ENCODE data around the gene CPNE4. TPM values are rescaled to one million over a fixed set of nuclear protein-coding genes. Genes with fewer than 3 reads are reported as not detected.
A peak's percentile ranks its signal among the peaks of the same experiment; 100 is the strongest.

CPNE4 gene
- total RNA-seq, 2 experiments from 2014 or later = not detected

DNA sequence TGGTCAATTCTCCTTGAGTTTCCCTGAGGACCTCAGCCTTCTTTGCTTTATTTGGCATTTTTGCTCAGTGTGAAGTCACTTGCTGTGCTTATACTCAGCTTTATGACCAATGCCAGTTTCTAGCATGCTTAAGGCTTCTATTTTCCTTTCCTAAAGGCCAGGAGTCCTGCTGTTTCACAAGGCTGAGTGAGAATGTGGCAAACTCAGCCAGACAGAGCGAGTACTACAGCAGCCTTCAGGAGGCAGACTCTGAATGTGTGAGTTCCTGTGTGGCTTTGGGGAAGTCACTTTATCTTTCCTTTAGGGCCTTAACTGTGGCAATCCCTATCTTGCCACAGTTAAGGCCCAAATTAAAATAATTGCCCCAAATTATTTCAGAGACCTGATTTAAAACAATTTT is 318.8 kb downstream of the CPNE4 start:
- Mint-ChIP-seq H3K27ac (no peak overlapping the region), H3K4me1 (ENCODE audit: low read depth) (peaks cover 6% of the 10 kb centered on the region), H3K9me3 (no peaks in the 10 kb centered on the region), H3K27me3 (peaks cover 5% of the 10 kb centered on the region), H3K36me3 (ENCODE audit: low read depth) (no peaks in the 10 kb centered on the region), H3K4me3 (no peak overlapping the region)
- intact Hi-C loops (cut with micrococcal nuclease) = no loop called here
- ATAC-seq (no peak), DNase-seq (no peak)
- CTCF ChIA-PET = no interaction called here
- POLR2A ChIA-PET = no interaction called here
- TF ChIP-seq, protein P1, sequence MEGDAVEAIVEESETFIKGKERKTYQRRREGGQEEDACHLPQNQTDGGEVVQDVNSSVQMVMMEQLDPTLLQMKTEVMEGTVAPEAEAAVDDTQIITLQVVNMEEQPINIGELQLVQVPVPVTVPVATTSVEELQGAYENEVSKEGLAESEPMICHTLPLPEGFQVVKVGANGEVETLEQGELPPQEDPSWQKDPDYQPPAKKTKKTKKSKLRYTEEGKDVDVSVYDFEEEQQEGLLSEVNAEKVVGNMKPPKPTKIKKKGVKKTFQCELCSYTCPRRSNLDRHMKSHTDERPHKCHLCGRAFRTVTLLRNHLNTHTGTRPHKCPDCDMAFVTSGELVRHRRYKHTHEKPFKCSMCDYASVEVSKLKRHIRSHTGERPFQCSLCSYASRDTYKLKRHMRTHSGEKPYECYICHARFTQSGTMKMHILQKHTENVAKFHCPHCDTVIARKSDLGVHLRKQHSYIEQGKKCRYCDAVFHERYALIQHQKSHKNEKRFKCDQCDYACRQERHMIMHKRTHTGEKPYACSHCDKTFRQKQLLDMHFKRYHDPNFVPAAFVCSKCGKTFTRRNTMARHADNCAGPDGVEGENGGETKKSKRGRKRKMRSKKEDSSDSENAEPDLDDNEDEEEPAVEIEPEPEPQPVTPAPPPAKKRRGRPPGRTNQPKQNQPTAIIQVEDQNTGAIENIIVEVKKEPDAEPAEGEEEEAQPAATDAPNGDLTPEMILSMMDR (IDR thresholded peaks at IDR 0.05) = no peak

DNA sequence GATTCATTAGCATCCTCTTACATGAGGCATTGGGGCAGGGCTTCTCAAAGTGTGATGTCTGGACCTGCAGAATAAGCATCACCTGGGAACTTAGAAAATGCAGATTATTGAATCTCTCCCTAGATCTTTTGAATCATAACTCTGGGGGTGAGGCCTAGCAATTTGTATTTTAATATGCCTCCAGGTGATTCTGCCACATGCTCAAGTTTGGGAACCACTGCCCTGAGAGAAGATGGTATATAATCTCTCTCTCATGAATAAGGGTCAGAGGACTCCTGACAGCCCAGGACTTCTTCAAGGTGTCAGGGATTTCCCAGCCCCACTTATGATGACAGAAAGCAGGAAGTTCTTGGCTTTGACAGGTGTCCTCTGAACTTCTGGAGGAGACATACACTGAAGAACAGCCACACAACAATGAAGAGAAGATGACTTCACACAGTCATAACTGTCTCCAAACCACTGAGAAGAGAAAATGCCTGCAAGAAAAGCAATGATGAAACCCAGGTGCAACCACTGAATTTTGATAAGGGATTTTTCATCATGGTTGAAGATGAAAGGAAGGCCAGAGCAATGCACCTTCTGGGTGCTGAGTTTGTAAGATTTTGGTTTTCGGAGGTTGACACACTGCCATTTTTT is 320.1 kb downstream of the CPNE4 start:
- no peaks in the 10 kb centered on the region for H3K9me3 Mint-ChIP-seq
- no peaks in the 10 kb centered on the region for H3K36me3 Mint-ChIP-seq (ENCODE audit: low read depth)
- H3K27ac Mint-ChIP-seq = no peak overlapping the region
- peaks cover 1% of the 10 kb centered on the region for H3K27me3 Mint-ChIP-seq
- CTCF ChIA-PET = no interaction called here
- TF ChIP-seq, protein P1 (IDR thresholded peaks at IDR 0.05) = no peak
- intact Hi-C loops (cut with micrococcal nuclease) = no loop called here
- ATAC-seq (peak; percentile 83), DNase-seq (no peak)
- POLR2A ChIA-PET = no interaction called here
- no peak overlapping the region for H3K4me3 Mint-ChIP-seq
- peaks cover 6% of the 10 kb centered on the region for H3K4me1 Mint-ChIP-seq (ENCODE audit: low read depth)

DNA sequence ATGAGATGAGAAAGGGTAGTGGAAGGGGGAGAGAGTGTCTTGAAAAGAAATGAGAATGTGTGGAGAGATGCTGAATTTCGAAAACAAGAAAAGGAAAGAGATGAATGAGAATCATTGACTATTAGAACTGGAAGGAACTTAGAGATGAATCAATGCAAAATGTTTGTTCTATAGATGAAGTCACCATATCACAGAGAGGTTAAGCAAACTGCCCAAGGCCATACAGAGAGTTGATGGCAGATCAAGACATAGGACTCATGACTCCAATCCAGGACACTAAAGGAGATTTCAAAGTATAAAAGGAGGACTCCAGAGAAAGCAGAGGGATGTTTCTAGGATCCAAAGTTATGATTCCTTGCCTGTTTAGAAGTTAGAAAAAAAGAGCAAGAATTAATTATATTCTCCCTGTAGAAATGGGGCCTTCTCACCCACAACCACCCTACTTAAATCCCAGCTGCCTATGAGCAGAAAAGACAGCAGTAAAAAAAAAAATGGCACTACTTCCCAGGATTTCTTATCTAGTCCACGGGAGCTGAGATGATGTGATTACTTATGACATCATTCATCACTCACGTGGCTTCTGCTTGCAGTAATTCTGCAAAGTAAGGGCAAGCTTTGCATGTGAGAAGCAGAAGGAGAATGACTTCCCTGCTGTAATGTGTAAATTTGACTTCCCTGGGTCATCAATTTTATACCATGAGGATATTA is 321.2 kb downstream of the CPNE4 start:
- H3K27me3 Mint-ChIP-seq = peaks cover 2% of the 10 kb centered on the region
- no peaks in the 10 kb centered on the region for H3K36me3 Mint-ChIP-seq (ENCODE audit: low read depth)
- no peak overlapping the region for H3K27ac Mint-ChIP-seq
- ChIA-PET POLR2A (no interaction called here), CTCF (no interaction called here)
- peaks cover 6% of the 10 kb centered on the region for H3K4me1 Mint-ChIP-seq (ENCODE audit: low read depth)
- no peak overlapping the region for H3K4me3 Mint-ChIP-seq
- H3K9me3 Mint-ChIP-seq = no peaks in the 10 kb centered on the region
- TF ChIP-seq, protein P1 (IDR thresholded peaks at IDR 0.05) = no peak
- no peak for ATAC-seq
- intact Hi-C loops (cut with micrococcal nuclease) = no loop called here
- DNase-seq = no peak

DNA sequence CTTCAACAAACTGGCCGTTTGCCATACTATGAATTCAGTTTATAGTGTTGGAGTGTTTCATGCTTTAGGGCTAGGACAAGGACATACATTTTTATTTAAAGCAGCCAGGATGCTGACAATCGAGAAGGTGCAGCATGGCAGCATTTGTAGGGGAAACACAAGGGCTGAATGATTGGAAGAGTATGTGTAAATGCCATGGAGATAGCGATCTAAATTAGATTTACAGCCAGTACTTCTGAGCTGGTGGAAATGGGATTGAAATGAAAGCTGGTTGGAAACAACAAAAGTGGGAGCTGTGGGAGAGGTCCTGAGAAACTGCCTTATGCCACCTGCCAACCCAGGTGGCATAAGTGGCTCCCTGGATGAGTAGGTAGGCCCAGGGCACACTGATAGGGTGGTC is 322.2 kb downstream of the CPNE4 start:
- ChIA-PET CTCF (no interaction called here), POLR2A (no interaction called here)
- Mint-ChIP-seq H3K36me3 (ENCODE audit: low read depth) (no peaks in the 10 kb centered on the region), H3K9me3 (no peaks in the 10 kb centered on the region), H3K27me3 (peaks cover 6% of the 10 kb centered on the region), H3K4me3 (no peak overlapping the region), H3K27ac (no peak overlapping the region), H3K4me1 (ENCODE audit: low read depth) (peaks cover 6% of the 10 kb centered on the region)
- TF ChIP-seq, protein P1 (IDR thresholded peaks at IDR 0.05) = no peak
- ATAC-seq = no peak
- intact Hi-C loops (cut with micrococcal nuclease) = no loop called here
- no peak for DNase-seq

DNA sequence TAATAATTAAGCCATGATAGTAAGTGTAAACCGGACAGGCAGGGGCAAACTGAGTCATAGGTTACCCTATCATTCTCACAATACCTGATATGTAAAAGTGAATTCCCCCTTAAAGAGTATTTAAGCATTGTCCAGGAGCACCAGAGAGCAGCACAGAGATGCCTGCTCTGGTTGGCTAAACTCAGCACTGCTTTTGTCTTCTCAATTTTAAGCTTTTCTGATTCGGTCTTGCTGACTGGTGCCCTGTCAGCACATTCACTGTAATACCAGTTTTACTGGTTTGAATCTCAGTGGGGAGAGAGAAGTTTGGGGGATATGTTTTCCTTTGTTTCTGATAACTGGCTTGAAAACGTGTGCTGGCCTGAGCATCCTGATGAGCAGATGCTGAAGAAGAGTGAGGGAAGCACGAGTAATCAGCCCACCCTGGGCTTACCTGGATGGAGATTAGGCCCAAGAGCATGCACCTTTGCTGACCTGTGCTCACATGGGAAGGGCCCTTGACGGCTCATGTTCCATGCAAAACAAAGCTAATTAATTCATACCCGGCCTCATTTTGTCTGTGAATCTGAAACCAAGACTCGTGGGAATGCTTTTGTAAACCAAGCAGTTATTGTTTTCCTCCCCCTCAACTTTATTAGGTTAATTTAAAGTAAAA is 323.6 kb downstream of the CPNE4 start:
- TF ChIP-seq, protein P1 (IDR thresholded peaks at IDR 0.05) = no peak
- ATAC-seq = no peak
- CTCF ChIA-PET = interaction anchor here (2.0 kb wide), 1 partner anchor 84 kb away, joined by 5 read pairs; no protein-coding TSS in a partner anchor
- POLR2A ChIA-PET = interaction anchor here (0.6 kb wide), 1 partner anchor 942 kb away, joined by 3 read pairs; no protein-coding TSS in a partner anchor
- H3K27ac Mint-ChIP-seq = no peak overlapping the region
- intact Hi-C loops (cut with micrococcal nuclease) = no loop called here
- DNase-seq = no peak
- H3K4me1 Mint-ChIP-seq (ENCODE audit: low read depth) = peaks cover 6% of the 10 kb centered on the region
- H3K27me3 Mint-ChIP-seq = peaks cover 6% of the 10 kb centered on the region
- H3K9me3 Mint-ChIP-seq = no peaks in the 10 kb centered on the region
- no peak overlapping the region for H3K4me3 Mint-ChIP-seq
- no peaks in the 10 kb centered on the region for H3K36me3 Mint-ChIP-seq (ENCODE audit: low read depth)

Measured in activated CD8-positive, alpha-beta T cell treated with anti-CD3 and anti-CD28 coated beads for 36 hours (primary cell).